Fibroblast of upper back skin (primary cell): ENCODE results near the gene SRCIN1.
A peak's percentile ranks its signal among the peaks of the same experiment; 100 is the strongest.

Experiments
- DNase-seq: peaks from one replicate; pipeline ENCODE4 v3.0.0-alpha.2; 2013

Gene SRCIN1

DNA sequence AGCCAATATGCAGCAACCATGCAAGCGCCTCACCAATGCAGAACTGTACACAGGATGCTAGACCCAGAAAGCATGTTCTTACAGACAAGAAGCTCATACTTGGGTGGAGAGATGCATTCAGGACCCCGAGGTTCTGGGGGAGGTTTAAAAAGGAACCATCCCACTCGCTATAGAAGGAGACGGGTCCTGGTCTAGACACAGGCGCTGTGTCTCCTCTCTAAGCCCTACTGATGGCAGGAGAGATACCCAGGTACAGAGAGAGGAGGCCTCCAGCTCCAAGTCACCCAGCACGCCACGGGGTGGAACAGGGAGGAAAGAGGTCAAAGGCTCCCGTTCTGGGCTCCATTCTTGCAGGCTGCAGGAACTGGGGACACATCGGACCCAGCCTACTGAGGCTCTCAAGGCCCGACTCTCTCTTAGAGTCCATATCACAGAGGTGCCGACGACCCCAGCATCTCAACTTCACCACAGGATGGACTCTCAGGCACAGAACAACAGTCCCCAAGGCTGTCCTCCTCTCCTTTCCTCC, 28.0 kb downstream of the SRCIN1 start:
- DNase-seq: no peak

DNA sequence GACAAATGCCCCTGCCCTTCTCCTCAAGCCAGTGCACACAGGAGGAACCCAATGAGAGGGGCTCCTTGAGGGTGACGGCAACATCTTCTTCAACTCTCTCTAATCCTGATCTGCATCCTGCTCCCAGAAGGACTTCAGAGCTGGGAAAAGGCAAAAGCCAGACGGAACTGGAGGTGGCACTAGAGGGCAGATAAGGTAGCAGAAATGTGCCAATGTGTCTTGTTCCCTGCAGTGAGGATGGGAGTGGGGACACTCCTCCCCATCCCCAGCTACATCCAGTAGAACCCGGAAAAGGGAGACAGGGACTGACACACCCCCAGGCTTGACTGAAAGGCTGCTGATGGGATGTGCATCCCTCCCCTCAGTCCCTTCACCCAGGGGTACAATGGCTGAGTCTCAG, 28.5 kb downstream of the SRCIN1 start:
- no peak for DNase-seq

DNA sequence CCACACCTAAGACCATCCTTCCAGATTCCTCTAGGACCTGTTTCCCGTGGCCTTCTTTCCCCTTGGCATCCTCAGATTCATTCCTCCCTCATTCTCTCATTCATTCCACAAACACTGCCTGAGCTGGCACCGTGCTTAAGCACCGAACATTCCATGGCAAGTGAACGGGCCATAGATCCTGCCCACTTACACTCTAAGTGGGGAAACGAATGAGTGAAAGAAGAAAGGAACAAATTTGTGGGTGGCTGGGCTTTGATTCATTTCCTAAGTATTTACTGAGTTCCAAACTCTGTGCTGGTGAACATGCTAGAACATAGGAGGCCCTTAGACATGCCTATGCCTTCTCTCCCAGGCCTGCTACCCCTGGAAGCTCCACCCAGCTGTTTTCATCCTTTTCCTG, 30.0 kb downstream of the SRCIN1 start:
- no peak for DNase-seq

DNA sequence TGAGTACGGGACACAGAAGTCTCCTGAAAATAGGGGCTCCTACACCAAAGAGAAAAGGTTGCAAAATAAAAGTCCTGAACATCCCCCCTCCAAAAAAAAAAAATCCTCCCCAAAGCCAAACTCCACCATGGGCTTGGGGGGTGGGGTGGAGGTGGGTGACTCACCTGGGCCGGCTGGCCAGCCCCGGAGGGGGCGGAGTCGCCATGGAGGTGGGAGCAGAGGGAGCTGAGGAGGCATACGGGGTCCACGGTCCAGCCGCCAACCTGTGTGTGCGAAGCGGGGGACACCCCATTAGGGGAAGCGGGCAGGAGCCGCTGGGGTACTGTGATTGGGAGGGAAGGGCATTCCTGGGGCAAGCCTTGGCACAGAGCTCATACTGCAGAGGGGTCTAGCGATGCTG, 31.0 kb downstream of the SRCIN1 start:
- DNase-seq: no peak

DNA sequence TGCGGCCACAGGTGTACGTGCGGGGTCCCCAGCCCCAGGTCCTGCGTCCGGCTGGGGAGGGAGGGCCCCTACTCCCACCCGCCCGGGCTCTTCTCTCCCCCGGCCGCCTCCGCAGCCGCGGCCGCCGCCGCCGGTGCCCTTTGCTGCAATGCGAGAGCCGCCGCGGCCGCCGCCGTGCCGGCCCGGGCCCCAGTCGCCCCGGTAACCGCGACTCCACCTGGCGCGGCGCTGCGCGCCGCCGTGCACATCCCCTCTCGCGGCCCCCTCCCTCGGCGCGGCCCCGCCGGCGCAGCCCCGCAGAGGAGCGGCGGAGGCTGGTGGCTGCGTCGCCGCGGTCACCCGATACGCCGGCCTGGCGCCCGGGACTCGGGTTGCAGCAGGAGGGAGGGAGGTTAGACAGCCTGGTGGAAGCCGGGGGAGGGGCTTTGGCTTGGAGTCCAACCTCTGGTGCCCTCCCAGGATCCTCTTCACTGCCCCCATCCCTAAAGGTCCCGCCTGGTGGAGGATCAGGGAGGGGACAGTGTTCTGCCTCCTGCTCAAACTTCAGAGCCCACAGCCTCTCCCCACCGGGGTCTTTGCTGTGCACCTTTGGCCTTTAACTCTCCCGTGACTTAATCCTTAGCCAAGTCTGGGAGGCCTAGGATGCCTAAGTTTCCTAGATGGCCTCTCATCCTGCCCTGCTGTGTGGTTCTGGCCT, 32.9 kb downstream of the SRCIN1 start:
- DNase-seq: no peak

DNA sequence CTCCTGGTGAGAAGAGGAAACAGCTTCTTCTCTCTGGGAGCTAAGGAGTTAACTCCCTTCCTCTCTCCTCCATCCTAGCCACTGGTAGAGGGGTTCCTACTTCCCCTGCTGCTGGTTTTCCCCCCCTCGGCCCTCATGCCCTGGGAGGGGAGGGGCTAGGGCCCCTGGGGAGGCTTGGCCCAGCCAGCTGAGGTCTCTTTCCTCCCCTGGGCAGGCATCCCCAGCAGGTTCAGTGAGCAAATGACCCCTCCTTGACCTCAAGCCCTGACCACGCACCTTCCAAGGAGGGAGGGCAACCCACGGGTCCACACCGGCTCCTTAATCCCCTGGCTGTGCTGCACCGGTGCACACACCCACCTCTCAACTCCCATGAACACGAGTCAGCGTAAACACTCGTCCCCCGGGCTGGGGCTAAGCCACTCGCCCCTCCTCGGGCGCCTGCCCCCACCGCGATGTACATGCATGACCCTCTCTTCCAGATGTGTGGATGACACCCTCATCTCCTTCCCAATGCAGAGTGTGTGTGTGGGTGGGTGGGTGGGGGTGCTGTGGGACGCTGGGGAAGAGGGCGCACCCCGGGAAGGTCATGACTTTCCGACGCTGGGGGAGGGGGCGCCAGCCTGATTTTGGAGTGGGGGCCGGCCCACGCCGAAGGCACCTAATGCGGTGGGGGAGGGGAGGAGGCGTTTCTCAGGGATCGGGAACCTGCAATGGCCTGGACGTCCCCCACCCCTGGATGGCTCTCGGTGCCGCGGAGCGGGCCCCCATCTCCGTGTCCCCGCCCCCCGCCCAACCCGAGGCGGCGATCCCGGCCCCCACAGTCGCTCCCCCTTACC, 33.7 kb downstream of the SRCIN1 start:
- DNase-seq: no peak

DNA sequence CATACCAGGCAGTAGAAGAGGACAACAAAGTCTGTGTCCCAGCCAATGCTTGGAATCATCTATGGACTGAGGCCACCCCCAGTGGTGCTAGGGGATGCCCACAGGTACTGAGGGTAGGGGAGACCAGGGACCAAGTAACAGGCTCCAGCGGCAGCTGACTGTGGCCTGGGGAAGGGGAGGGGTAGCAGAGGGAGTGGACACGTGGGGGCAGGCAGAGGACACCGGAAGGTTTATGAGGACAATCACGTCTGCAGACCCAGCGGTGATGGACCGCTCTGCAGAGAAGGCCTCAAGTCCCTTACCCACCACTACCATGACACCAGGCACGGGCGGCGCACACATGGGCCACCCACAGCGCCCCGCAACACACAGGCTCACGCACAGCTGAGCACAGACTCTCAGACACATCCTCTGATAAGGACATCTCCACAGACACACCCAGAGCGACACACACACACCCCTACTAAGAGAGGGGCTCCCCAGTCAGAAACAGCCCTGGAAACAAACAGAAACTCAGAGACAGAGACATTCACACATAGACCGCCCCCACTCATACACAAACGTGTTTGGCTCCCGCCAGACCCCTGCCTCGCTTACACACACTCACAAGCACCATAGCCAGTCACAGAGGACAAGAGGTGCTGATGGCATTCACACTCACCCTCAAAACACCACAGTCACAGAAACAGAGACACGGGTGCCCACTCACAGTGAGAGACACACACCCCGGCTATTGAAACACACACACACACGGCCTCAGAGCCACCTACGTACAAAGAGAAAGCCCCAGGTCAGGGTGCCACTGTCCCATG, 35.8 kb downstream of the SRCIN1 start:
- DNase-seq: no peak

DNA sequence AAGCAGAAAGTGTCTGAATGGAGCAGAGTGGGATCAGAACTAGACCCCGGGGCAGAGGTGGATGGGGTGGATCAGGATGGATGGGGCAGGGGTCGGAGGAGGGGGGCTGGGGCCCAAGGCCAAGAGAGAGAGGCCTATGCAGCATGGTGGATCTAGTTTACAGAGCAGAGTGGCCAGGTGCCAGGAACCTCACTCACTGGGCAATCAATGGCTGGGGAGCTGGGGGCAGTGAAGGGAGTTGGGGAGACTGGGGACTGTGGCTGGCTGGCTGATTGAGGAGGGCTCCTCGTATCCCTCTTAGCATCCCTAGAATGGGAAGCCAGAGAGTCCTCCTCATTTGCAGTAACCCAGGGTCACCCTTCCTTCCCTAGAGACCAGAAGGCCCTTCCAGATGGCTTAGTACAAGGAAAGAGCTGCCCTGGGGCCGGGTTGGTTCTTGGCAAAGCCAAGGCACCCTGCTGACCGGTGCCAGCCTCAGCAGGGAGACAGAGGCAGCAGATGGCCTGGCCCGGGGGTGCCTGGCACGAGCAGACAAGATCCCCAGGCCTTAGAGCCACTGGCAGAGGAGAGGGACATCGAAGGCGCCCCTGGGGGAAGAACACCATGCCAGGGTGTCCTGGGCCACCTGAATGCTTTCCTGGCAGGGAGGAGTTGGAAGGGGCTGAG, 36.8 kb downstream of the SRCIN1 start:
- DNase-seq: no peak

DNA sequence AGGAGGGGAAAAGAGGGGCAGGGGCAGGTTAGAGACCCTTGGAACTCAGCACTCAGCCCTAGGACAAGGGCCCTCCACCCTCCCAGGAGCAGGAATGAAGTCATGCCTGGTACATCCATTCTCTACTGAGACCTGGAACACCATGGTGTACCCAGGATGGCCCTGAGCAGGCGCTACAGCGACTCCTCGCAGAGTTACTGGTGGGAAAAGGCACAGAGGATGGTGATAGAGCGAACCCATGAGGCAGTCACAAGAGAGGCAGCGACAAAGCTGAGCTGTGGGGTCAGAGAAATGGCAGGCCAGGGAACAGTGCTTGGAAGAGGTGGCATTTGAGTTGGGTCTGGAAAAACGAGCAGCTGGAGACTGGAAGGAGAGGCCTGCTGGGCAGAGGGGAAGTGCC, 37.5 kb downstream of the SRCIN1 start:
- no peak for DNase-seq

DNA sequence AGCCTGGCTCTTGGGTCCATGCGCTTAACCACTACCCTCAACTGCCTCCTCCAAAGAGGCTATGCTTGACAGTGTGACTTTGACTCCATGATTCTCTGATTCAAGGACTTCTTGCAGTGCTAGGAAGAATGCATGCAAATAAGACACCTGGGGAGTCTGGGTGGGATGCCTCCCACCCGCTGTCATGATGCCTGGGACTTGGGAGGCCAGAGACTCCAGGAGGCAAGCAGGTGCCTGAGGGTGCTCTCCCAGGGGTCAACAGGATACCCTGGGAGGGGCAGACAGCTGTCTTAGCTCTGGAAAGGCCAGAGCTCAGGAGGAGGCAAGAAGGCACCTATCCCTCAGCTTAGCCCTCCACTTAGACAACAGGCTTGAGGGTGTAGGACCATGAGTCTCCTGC, 38.4 kb downstream of the SRCIN1 start:
- no peak for DNase-seq

DNA sequence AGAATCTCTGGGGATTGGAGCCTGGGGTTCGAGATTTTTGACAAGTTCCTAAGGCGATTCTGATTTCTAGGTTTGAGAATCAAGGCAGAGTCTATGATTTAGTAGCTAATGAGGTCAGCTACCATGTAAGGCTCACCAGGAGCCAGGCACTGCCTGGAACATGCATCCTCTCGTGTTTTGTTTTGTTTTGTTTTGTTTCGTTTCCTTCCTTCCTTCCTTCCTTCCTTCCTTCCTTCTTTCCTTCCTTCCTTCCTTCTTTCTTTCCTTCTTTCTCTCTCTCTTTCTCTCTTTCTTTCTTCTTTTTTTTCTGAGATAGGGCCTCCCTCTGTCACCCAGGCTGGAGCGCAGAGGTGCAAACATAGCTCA, 39.1 kb downstream of the SRCIN1 start:
- DNase-seq: no peak

DNA sequence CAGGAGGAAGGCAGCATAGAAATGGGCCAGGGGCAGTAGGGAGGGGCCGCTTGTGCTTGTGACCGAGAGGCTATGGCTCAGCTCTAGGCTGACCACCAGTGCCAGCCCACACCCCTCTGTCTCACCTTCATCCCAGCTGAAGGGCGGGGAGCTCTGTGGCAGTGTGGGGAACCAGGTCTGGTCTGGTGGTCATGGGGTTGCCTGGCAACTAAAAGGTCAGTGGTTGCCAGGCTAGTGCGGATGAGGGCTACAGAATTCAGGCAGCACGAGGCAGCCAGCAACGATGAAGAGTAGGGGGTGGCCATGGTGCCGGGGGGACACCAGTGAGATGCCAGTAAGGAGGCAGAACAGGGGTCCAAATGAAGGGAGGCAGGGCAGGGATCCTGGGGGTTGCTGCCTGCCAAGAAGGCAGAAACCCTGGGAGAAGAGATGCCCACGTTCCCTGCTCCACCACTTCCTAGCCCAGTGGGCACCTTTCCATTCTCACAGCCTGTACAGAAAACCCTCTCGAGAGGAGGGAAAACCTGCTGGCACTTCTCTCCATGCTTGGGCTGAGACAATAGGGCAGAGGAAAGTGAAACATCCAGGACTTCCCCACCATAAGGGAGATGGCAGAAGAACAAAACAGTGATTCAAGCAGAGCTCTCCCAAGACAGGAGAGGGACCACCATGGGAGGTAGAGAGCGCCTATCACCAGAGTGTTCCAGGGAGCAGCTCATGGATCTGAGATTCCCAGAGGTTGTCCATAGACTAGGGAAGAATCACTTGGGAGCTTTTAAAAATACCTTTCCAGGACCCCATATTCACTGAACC, 39.7 kb downstream of the SRCIN1 start:
- DNase-seq: no peak

DNA sequence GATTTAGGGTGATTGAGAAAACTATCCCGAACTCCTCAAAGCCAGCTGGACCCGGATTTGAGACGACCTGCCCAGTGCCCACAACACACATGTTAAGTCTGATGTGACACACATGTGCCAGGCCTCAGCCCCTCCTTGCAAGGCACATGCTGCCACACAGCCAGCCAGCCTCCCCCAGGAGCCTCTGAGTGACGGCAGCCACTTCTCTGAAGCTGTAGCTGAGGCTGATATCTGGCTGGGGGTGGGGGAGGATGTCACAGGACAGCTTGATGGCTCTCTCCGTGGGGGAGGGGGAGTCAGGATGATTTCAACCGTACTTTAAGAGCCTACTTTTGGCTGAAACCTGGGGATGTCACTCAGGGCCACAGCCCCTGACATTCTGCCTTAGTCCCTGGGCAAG, 40.9 kb downstream of the SRCIN1 start:
- DNase-seq: no peak

DNA sequence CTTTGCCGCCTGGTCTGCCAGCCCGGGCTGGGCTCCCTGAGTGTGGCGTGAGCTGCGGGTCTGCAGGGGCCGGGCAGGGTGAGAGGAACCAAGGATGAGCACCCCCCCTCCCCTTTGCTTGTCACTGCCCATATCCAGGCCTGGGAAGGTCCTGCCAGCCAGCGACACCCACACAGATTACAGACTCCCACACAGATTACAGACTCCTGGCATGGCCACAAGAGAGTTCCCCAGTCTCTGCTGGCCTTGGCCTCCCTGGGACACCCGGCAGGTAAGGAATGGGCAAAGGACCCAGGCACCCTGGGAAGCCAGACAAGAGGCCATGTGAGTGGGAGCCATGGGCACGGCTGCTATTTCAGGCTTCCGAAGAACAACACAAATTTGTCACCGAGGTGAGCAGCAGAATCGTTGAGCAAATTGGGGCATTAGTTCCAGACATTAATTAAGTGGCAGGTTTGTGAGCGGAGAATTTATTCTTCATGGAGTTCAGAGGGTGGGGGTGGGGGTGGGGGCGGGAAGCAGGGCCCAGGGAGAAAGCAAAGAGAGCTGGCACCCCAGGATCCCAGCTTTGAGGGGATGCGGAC, 41.4 kb downstream of the SRCIN1 start:
- DNase-seq: no peak

DNA sequence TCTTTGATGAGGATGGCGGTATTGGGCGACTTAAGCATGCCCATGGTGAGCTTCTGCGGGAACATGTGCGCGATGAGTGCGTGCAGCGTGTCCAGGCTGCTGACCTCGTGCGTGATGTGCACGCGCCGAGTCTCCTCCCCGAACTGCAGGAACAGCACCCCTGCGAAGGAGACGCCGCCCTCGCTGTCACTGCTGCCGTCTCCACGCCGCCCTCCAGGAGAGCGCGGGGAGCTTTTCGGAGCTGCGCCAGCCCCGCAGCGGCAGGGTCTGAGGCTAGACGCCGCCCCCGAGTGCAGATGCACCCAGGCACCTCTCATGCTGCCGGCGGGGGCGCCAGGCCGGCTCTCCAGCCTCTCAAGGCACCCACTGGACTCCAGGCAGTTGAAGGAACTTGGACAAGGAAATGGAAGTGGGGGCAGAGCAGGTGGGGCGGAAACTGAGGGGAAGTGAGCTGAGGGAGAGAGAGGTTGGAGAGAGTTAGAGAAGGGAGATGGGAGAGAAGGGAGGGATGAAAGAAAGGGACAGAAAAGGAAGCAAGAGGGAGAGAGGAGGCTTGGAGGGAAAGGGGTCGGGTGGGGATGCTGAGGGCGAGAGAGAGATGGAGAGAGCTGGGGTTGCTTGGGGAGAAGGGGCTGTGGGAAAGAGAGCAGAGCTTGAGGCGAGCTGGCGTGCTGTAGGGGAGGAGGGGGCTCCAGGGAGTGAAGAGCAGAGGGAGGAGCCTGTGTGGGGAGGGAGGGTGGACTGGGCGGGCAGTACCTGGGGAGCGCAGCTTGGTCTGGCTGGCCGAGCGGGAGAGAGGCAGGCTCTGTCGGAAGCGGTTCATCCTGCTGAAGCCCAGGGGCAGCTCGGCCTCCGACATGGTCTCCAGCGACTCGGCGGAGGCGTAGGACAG, 42.1 kb downstream of the SRCIN1 start:
- no peak for DNase-seq

DNA sequence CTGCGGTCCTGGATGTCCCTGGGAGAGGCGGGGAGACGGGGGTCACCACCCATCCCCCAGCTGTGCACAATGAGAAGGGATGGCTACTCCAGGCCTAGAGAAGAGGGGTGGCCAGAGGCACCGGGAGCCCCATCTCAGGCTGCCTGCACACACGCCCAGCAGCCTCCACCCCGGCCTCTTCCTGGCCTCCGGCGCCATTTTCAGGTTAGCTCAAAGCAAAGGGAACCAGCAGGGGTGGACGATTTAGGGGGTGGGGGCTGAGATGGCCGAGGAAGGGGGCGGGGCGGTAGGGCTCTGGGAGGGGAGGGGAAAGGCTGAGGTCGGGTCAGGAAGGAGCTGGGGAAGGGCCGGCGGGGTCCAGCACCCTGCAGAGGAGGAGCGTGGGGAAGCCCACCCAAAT, 42.8 kb downstream of the SRCIN1 start:
- DNase-seq: no peak

DNA sequence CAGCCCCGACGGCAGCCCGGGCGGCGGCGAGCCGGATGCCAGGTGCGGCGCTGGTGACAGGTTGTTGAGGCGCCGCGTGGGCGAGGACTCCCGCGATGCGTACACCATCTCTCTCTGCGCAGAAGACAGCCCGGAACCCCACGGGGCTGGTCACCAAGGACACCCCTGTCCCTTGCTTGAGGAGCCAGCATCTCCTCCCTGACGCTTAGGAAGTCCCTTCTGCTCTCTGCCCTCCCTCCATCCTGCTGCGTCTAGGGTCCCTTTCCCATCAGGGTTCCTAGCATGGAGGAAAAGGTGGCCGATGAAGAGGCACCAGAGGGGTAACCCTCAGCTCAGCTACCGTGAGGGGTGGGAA, 43.6 kb downstream of the SRCIN1 start:
- DNase-seq: no peak

DNA sequence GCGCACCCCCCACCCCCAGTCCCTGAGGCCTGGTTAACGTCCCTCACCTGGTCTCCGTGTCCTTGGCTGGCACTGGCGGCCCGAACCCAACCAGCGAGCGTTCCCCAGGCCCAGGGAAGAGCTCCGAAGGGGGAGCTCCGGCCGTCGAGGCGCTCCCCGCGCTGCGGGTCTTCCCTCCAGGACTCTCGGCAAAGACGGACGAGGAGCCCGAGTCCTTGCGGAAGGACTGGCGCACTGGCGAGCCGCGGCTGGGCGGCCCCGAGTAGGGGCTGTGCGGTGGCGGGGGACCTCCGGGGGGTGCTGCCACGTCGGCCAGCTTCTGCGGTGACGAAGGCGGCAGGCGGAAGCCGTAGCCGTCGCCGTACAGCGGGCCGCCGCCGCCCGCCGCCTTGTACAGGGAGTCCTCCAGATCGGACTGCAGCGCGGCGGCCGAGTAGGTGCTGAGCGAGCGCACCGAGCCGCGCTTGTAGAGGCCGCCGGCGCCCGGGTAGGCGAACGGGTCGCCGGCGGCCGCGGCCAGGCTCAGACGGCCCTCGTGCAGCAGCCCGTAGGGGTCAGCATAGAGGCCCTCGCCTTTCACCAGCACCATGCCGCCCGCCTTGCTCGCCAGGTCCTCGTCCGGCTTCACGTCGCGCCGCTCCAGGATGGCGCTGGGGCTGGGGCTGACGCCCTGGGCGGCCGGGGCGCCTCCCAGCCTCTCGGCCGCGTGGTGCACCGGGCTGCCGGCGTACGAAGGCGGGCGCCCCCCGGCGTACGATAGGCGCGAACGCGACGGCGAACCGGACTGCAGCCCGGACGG, 44.1 kb downstream of the SRCIN1 start:
- no peak for DNase-seq

DNA sequence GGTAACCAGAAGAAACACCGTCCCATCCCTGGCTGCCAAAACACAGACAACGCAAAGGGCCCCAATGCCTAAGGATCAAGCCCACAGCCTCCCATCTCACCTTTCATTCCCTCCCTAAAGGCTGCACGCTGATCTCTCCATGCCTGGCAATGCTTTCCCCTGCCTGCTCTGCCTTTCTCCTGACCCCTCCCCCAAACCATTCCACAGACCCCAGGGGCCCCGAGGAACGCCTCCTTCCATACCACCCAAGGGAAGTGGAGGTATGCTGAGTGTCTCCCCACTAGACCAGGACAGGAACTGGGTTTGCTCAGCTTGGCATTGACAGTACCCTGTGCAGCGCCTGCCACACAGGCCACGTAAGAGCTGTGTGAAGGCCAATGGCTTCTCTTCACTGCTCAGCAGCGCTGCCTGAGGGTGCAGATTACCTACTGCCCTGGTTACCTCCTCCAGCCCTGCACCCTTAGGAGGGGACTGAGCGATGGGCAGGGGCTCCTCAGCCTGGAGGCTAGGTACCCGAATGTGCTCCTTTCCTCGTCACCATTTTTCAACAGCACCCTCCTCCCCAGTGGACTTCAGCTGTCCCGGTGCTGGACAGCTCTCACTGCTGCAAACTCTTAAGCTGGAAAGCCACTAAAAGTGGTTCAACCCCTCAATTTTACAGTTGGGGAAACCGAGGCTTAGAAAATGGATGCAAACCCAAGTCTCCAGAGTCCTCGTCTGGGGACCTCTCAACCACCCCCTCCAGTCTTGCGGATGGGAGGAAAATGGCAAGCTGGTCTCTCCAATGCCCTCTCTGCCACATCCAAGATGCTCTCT, 45.0 kb downstream of the SRCIN1 start:
- peak; percentile 13 for DNase-seq
